SIG-M5 treated with dmso at 0.1 percent for 504 hours (cell line): ENCODE results near the gene SMYD1.

Source experiments
- DNase-seq: peaks from one replicate; lab custom pipeline; 2025; ENCODE audit not compliant: unreplicated experiment; lab: John Stamatoyannopoulos, UW

The SMYD1 gene

DNA sequence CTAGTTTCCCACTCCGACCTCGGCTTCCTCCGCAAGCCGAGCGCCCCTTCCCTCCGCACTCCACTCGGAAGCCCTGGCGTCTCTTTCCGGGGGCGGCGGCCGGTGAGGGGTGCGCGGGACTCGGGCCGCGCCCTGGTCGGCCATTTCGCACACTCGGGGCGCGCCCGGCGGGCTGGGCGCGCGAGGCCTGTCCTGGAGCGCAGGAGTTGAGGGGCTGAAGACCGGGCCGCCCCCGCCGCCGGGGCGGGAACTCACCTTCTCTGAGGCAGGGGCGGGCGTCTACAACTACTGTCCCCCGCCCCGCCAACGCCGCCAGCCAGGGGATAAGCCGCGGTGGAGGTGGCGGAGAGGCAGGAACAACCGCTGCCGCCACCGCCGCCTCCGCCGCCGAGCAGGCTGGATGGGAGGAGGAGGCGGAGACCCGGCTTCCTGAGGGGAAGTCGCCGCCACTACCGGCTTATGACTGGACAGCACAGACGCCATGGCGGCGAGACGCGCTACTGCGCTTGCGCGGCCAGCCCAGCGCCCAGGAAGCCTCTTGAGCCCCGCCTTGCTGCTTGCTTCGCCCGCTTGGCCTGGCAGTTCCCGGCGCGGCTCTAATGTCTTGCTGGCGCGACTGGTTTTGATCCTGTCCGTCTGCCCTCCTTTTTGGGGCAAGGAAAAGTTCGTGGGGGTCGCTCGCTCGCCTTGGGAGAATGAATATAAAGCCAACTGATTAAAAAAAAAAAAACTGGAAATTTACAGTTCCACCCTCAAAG is 12.1 kb upstream of the SMYD1 start, which contains the start of gene KRCC1:
Gene KRCC1 (minus strand): TSS at position 413 of the 758 bp plus-strand sequence. CDS start 27,220 bp downstream, outside the sequence.
- DNase-seq, result peak; percentile 90

DNA sequence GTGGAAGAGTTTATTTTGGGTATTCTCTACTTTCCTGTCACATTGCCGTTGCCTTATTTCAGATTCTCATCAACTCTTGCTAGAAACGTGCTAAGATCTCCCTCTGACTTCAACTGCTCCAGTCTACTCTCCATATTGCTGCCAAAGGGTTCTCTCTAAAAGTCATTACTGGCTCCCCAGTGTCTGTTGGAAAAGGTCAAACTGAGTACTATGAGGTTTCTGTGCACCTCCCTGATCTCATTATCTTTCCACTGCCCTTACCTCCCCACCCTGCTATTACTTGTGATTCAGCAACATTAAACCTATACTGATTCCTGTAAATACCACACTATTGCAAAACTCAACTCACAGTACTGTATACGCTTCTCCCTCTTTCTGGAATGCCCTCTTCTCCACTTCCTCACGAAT is 10.2 kb upstream of the SMYD1 start:
- DNase-seq, result no peak

DNA sequence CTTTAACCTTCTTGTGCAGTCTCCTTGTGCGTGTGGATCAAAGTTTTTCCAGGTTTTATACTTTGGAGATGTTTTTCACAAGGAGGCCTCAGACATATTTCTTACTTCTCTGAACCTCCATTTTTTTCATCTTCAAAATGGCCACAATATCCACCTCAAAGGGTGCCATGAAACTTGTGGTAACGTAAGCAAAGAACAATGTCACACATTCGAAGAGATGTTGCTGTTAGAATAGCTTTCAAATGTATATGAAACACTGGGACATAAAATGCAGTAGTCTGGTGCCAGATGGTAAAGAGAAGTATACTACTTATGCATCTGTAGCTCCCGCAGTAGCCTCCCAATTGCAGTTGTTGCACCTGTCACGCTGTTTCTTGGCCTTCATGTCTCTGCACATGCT is 9.4 kb upstream of the SMYD1 start:
- no peak for DNase-seq

DNA sequence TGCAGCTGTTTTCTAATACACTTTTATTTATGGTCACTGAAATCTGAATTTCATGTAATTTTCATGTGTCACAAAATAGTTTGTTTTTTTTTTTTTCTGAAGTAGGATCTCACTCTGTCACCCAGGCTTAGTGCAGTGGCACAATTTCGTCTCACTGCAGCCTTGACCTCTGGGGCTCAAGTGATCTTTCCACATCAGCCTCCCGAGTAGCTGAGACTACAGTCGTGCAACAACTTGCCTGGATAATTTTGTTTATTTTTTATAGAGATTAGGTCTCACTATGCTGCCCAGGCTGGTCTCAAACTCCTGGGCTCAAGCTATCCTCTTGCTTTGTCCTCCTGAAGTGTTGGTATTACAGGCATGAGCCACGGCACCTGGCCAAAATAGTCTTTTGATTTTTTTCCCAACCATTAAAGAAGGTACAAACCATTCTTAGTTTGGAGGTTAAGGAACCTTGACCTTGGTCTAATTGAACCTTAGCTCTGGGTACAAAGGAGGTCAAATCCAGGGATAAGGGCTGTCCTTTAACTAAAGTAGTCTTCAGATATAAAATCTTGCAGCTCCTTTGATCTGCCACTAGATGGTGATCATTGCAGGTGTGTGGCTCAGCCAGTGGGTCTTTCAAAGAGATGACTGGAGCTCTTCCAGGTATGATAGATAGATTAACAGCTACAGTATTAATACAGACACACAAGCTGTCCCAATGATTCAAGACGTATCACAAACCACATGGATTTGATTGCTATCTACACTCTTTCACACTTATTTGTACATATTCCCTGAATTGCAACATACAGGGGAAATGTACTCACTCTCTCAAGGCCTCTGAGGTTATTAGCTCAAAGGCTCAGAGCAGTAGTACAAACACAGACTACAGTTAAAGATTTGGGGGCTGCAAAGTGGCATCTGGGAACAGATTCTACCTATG is 7.4 kb upstream of the SMYD1 start:
- DNase-seq, result peak; percentile 70

DNA sequence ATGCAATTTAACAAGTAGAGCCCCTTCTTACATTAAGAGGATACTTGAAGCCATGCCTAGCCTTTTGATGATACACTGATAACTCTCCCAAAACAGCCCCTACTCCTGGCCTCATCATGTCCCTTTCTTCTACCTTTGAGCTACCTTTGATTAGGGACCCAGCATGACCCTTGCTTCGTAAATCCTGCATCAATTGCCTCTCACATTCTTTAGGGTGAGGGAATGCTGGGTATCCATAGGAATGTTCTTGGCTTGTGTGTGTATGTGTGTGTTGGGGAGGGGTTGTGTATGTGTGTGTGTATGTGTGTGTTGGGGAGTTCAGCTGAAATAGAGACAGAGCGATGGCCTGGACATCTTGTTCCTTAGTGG is 6.7 kb upstream of the SMYD1 start:
- DNase-seq, result no peak

DNA sequence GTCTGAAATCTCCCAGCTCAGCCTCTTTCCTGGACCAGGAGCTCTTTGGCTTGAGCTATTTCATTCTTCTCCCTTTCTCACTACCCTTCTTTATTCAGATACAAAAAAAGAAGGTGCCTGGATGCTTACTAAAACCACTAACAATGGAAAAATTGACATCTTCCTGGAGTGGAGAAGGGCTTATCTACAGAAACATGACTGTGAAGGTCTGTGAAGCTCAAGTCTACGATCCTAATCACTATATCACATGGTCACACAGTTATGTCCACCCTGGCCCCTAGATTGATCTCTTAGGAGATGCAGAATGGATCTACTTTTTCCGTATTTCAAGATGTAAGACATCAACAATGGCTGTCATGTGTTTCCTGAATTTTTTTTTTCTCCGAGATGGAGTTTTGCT is 6.3 kb upstream of the SMYD1 start:
- DNase-seq, result no peak

DNA sequence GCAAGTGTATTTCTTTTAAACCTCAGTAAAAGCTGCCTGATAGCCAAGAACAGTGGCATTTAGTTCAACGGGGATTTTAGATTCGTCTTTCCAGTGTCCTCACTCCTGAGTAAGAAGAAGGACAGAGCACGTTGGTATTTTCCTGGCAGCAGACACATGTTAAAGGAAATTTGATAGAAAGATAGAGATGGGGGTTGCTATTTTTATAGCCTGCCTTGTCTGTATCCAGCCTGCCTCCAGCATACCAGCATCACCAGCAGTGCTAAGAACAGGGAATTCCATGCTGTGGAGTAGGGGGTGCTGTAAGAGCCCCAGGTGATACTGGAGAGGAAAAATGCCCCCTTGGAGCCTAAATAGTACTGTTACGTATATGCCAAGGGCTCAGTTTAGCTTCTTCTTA is 1.1 kb upstream of the SMYD1 start:
- DNase-seq, result no peak

DNA sequence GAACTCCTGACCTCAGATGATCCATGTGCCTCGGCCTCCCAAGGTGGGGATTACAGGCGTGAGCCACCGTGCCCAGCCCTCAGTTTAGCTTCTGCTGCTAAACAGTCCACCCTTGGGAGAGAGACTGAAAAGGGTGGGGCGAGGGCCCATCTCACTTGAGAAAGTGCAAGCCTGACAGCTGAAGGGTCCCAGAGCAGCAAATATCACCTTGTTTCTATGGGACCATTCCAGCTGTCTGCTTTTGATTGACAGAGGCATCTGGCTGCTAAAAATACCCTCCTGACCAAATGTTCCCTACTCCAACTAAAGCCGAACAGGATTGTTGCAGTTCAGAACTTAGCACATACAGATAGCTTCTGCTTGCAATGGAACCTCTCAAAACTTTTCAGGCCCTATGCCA is 436 bp upstream of the SMYD1 start:
- no peak for DNase-seq

DNA sequence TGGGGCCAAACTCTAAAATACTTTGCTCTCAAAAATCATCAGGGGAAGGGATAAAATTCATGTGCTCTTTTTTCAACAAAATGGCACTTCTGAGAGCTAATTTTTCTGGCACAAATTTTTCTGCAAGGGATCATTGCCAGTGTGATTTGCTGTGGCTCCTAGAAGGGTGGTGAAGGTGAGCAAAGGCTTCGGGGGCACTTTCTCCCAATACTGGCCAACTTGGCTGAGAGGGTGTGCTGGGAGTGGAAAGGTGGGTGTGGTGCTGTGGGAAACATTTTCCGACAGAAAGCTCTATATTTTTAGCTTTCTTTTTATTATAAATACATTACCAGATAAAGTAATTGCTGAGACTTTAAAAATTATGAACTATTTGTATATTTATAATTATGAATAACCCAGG is 419 bp downstream of the SMYD1 start:
- no peak for DNase-seq

DNA sequence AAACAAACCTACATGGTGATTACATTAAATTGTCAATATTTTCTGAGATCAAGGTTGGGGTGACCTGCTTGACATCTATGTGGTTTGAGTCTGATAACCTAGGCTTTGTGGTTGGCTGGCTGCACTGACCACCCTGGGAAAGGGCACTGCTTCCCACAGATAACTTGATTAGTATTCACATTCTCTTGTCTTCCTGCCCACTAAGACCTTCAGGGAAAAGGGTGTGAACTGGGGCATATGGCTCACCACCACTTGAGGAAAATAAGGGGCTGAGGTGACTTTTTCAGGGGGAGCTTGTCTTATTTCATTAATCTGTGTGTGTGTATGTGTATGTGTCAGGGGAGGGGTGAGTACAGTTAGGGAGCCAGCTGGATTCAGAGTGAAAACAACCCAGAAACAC is 1.5 kb downstream of the SMYD1 start:
- no peak for DNase-seq

DNA sequence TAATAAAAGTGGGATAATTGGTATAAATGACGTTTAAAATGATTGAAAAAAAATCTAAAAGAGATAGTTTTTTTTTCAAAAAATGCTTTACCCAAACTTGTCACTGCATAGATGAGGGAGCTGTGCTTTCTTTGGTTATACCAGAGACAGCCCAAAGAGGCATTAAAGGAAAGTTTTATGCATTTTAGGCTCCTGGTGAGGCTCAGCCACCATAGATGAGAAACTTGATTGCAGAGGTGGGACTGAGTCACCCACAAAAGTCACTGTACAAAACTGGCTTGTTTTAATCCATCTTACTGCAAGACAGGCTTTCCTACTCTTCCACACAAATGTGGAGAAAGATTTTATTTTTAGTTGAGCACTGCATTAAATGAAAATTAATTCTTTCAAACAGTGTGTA is 2.4 kb downstream of the SMYD1 start:
- DNase-seq, result no peak

DNA sequence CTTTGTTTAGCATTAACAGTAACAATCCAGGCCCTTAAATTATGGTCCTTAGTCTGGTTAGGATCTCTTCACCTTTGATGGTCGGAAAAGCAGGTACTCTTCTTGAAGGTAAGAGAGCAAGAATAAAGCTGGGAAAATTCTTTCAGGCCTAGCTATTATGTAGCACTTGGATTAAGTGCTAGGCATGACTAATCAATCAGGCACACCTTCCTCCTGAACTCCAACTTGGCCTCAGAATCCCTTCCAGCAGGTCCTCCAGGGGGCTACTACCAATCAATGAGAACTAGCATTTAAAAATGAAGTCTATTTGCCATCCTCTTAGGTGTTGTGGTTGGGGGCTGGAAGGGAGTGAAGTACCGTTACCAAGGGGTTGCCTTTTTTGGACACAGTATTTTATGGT is 3.7 kb downstream of the SMYD1 start:
- DNase-seq, result no peak

DNA sequence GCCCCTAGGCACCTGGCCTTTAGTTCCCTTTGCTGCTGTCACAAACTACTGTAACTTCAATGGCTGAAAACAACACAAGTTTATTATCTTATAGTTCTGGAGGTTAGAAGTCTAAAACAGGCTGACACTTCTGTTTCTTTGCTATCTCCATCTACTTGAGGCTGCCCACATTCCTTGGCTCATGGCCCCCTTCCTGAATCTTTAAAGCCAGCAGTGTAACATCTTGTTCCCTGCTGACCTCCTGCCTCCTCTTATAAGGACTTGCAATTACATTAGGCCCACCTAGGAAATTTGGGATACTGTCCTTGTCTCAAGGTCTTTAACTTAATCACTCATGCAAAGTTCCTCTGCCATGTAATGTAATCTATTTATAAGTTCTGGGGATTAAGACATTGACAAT is 6.5 kb downstream of the SMYD1 start:
- DNase-seq, result no peak

DNA sequence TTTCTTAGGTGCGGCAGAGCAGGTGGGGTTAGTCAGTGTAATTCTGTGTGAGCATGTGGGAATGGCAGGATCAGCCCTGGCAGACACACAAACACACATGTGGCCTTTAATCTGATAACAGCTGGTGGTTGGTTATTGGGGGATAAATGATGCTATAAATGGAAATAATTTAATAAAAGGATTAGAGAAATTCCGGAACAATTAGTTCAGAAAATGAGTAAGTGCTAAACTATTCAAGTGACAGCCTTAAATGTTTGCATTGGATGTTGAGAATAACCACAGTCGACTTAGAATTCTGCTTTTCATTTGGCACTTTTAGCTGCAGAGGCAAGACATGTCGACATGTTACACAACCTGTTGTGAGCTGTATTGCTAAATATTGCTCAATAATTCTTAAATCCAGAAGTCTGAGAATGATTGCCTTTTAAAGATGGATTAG is 7.2 kb downstream of the SMYD1 start:
- peak; percentile 79 for DNase-seq

DNA sequence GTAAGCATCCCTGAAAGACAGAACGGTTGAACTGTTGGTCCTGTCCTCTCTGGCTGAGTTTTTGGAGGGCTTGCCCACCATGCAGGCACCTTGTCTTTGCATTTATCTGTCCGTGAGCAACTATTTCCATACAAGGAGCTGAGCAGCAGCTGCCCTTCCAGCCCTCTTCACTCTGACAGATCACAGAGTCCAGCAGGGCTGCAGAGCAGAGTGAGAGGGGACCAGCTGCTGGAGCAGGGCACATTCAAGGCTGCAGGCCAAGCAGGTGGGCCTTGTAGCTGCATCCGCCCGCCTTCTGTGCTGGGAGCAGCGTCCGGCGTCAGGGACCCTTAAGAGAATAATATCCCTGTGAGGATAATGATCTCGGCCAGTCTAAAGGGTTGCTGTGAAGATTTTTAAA is 9.5 kb downstream of the SMYD1 start:
- DNase-seq, result no peak

DNA sequence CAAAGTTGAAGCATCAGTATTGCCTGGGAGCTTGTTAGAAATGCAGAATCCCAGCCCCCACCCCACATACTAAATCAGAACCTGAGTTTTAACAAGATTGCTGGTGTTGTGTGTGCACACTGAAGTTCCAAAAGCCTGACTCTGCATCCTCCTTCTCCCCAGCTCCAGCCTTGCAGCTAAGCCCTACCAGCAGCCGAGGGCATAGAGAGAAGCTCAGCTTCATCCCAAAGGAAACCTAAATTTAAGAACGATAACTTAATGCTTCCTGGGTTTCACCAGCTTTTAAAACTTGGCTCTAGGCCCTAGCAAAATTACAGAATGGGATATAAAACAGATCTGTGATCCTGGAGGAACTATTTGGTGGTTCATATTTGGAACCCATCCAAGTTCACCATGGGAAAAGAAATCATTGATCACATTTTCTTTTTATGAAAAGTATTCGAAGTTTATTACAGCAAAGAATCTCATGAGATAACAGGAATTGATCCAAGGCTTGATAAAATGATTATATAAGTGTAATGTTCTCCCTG is 11.1 kb downstream of the SMYD1 start:
- DNase-seq, result no peak

DNA sequence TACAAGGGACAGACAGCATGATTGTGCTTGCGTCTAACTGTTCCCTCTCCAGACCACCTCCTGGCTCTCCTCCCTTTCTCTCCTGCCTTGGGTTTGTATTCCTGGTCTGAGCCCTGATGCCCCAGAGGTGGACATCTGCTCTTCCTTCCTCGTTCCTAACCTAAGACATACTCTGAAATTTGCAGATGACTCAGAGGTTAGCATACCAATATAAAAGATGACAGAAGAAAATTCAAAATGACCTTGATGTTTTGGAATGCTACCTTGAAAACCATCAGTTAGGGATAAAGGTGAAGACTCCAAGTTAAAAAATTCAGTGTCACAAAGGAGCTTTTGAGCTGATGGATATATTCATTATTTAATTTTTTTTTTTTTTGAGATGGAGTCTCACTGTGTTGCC is 12.9 kb downstream of the SMYD1 start:
- no peak for DNase-seq

DNA sequence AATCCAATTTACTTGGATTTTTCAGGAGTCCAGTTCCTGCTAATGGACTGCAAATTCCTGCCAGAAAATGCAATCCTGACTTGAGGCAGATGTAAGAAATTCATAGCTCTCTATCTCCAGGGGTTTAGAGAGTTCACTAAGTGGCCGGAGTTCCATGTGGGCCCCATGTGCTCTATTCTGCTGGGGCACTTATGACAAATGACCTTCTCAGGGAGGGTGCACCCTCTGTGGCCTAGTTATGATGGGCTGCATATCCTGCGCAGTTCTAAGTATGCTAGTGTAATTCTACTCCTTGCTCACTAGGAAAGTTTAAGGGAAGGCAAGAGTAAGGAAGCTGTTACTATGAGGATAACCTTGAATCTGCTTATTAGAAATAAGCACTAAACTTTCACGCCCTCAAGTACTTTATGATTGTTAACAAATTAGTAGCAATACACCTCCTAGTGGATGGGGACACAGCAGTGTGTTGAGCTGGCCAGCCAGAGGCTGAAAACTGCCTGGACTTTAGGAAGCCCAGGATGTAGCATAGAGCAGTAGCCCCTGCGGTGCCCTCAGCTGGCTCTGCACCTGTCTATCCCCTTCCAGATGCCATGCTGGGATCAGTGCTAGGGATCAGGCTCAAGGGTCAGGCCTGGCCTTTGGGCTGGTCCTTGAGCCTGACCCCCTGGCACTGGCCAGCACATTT is 14.4 kb downstream of the SMYD1 start:
- DNase-seq, result no peak

DNA sequence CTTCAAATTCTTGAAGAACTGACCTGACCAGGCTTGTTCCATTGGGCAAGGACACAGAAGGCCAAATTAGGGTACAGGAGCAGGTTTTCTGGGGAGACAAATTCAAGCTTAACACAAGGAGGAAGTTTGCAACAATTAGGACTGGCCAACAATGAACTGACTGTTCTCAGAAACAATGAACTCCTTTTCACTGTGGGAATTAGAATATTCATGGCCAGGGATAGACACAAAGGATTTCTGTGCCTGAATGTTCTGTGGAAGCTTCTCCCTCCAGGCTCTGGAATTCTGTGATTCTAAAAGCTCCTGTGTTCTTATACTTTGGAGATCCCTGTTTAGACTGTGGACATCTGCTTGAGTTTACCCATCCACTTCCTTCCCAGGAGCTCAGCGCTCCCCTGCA is 15.2 kb downstream of the SMYD1 start:
- DNase-seq, result no peak

DNA sequence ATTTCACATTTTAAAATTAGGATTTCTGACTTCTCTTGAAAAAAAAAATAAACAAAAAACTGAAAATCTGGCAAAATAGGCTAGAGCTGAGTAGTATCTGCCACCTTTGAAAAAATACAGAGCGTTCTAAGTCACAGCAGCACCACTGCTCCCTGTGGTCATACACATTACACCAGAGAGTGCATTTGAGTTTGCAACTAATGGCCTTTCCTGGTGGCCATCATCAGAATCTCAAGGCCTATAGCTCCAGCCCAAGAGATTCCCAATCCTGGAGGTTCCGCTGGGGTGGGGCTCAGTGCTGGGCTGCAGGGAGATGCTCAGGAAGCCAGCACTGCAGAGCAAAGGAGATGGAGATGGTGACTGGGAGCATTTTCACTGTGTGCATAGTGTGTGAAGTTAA is 17.5 kb downstream of the SMYD1 start:
- DNase-seq, result no peak

DNA sequence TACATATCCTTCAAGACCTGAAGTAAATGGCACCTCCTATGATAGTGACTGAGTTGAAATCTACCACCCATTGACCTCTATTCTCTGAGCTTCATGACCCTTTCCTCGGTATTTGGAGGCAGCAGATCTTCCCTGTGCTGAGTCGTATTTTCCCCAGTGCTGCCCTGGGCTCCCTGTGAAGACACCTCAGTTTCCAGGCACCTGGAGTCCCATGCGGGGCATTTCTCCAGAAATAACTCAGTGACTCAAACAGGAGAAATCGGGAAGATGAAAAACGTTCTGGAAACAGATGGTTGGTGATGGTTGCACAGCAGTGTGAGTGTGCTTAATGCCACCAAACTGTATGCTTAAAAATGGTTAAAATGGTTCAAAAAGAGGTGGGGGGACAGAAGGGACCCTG is 18.0 kb downstream of the SMYD1 start:
- no peak for DNase-seq
